Neural progenitor cell (in vitro differentiated cells): ENCODE data around the gene FAM221B. TPM values are rescaled to one million over a fixed set of nuclear protein-coding genes. Genes with fewer than 3 reads are reported as not detected.

Experiments used
- DNase-seq: peaks from one replicate; pipeline ENCODE4 v3.0.0-alpha.2; 2016; ENCODE audit warnings: low spot score
- H2AFZ ChIP-seq: fragments of 200-600 bp; sonication (generic); replicated peaks from 2 replicates; pipeline ENCODE4 v1.6.1; 2016; ENCODE audit warnings: antibody characterized with exemption
- H3F3A ChIP-seq: fragments of 200-600 bp; sonication (generic); 2 replicates; pipeline ENCODE4 v1.6.1; 2016; ENCODE audit warnings: antibody characterized with exemption, low read depth
- H3K27ac ChIP-seq: fragments of 200-600 bp; sonication (generic); 2 replicates; pipeline ENCODE4 v1.5.1; 2016; ENCODE audit warnings: mild to moderate bottlenecking
- H3K27me3 ChIP-seq: fragments of 200-600 bp; sonication (generic); 2 replicates; pipeline ENCODE4 v1.6.1; 2016; ENCODE audit warnings: mild to moderate bottlenecking, moderate library complexity
- H3K36me3 ChIP-seq: fragments of 200-600 bp; sonication (generic); 2 replicates; pipeline ENCODE4 v1.5.1; 2016
- H3K4me1 ChIP-seq: fragments of 200-600 bp; sonication (generic); 2 replicates; pipeline ENCODE4 v1.6.1; 2016; ENCODE audit warnings: mixed run types
- H3K4me2 ChIP-seq: fragments of 200-600 bp; sonication (generic); 2 replicates; pipeline ENCODE4 v1.6.1; 2016
- H3K4me3 ChIP-seq: fragments of 200-600 bp; sonication (generic); 2 replicates; pipeline ENCODE4 v1.5.1; 2016
- H3K79me2 ChIP-seq: fragments of 200-600 bp; sonication (generic); 2 replicates; pipeline ENCODE4 v1.6.1; 2016; ENCODE audit warnings: low read depth
- H3K9ac ChIP-seq: fragments of 200-600 bp; sonication (generic); 2 replicates; pipeline ENCODE4 v1.6.1; 2016
- H3K9me3 ChIP-seq: fragments of 200-600 bp; sonication (generic); 2 replicates; pipeline ENCODE4 v1.5.1; 2016; ENCODE audit warnings: low read depth
- H4K20me1 ChIP-seq: fragments of 200-600 bp; sonication (generic); 2 replicates; pipeline ENCODE4 v1.6.1; 2016; ENCODE audit warnings: low read depth
- H3K27ac Mint-ChIP-seq: 3 replicates; pipeline ENCODE4 v1.8.0; 2021; ENCODE audit warnings: mixed read lengths
- H3K27me3 Mint-ChIP-seq: 2 replicates; pipeline ENCODE4 v1.8.0; 2022; ENCODE audit warnings: low read depth, mild to moderate bottlenecking, inconsistent platforms, moderate library complexity, mixed read lengths; ENCODE audit not compliant: insufficient read depth
- H3K36me3 Mint-ChIP-seq: 3 replicates; pipeline ENCODE4 v1.8.0; 2021; ENCODE audit warnings: mixed read lengths
- H3K4me1 Mint-ChIP-seq: 3 replicates; pipeline ENCODE4 v1.8.0; 2021; ENCODE audit warnings: mixed read lengths
- H3K4me3 Mint-ChIP-seq: 3 replicates; pipeline ENCODE4 v1.8.0; 2021; ENCODE audit warnings: mild to moderate bottlenecking, moderate library complexity, mixed read lengths
- H3K9me3 Mint-ChIP-seq: 3 replicates; pipeline ENCODE4 v1.8.0; 2020; ENCODE audit warnings: mixed read lengths
- CTCF ChIP-seq: fragments of 200-600 bp; sonication (generic); IDR thresholded peaks from 2 replicates; pipeline ENCODE4 v1.5.1; 2017; ENCODE audit warnings: antibody characterized with exemption, mild to moderate bottlenecking
- EZH2 ChIP-seq: fragments of 200-600 bp; sonication (generic); IDR thresholded peaks from 2 replicates; pipeline ENCODE4 v1.6.1; 2017; ENCODE audit warnings: antibody characterized with exemption, mild to moderate bottlenecking, moderate library complexity
- EZH2phosphoT487 ChIP-seq: fragments of 200-600 bp; sonication (generic); IDR thresholded peaks from 2 replicates; pipeline ENCODE4 v1.6.1; 2017; ENCODE audit warnings: antibody characterized with exemption
- small RNA-seq: library from RNA; depleted of rRNA; stranded (forward); fragments of <200 nt; gene quantifications from one replicate; pipeline ENCODE3, GENCODE V24; 2015
- total RNA-seq: library from RNA; depleted of rRNA; stranded (reverse); fragments of >200 nt; gene quantifications from 2 replicates; pipeline ENCODE4 v1.2.3, GENCODE V29; 2015; ENCODE audit warnings: low replicate concordance

FAM221B gene
- total RNA-seq, 1 donor from 2014 or later: not detected

- Histone ChIP-seq H3K27ac (no peak overlapping the region), H3K36me3 (no peaks in the 10 kb centered on the region), H3K4me3 (no peak overlapping the region), H3K9me3 (no peaks in the 10 kb centered on the region), H3K4me2 (no peak overlapping the region), H2AFZ (no peak overlapping the region), H3K79me2 (peaks cover 33% of the 10 kb centered on the region), H3F3A (peaks cover 10% of the 10 kb centered on the region), H3K4me1 (peaks cover 9% of the 10 kb centered on the region), H4K20me1 (peaks cover 29% of the 10 kb centered on the region), H3K9ac (no peak overlapping the region), H3K27me3 (no peaks in the 10 kb centered on the region)
- H3K27ac Mint-ChIP-seq: no peak overlapping the region
- no peaks in the 10 kb centered on the region for H3K27me3 Mint-ChIP-seq
- no peak overlapping the region for H3K4me3 Mint-ChIP-seq
- no peak for TF ChIP-seq EZH2phosphoT487
- no peak for TF ChIP-seq CTCF
- TF ChIP-seq EZH2: no peak
- H3K4me1 Mint-ChIP-seq: no peaks in the 10 kb centered on the region
- H3K36me3 Mint-ChIP-seq: no peaks in the 10 kb centered on the region
- DNase-seq: no peak
- no peaks in the 10 kb centered on the region for H3K9me3 Mint-ChIP-seq
These were observed 61.1 kb downstream of the FAM221B start for GRCh38 chr9:35767458-35767857.

- no peak for TF ChIP-seq EZH2
- TF ChIP-seq CTCF: no peak
- no peak for TF ChIP-seq EZH2phosphoT487
- no peak overlapping the region for H3K4me3 ChIP-seq
- H3K27ac ChIP-seq: no peak overlapping the region
- no peak overlapping the region for H2AFZ ChIP-seq
- no peaks in the 10 kb centered on the region for H3K4me1 Mint-ChIP-seq
- DNase-seq: no peak
- H3K9ac ChIP-seq: no peak overlapping the region
- H3K36me3 Mint-ChIP-seq: no peaks in the 10 kb centered on the region
- no peaks in the 10 kb centered on the region for H3K27me3 Mint-ChIP-seq
- H3K9me3 ChIP-seq: no peaks in the 10 kb centered on the region
- peaks cover 14% of the 10 kb centered on the region for H3F3A ChIP-seq
- peaks cover 35% of the 10 kb centered on the region for H3K79me2 ChIP-seq
- no peak overlapping the region for H3K4me2 ChIP-seq
- H3K4me3 Mint-ChIP-seq: no peak overlapping the region
- no peak overlapping the region for H3K27ac Mint-ChIP-seq
- peaks cover 13% of the 10 kb centered on the region for H3K4me1 ChIP-seq
- H3K27me3 ChIP-seq: no peaks in the 10 kb centered on the region
- peaks cover 30% of the 10 kb centered on the region for H4K20me1 ChIP-seq
- no peaks in the 10 kb centered on the region for H3K9me3 Mint-ChIP-seq
- H3K36me3 ChIP-seq: no peaks in the 10 kb centered on the region
These were observed 61.5 kb downstream of the FAM221B start for GRCh38 chr9:35766997-35767396.

Small RNA genes within 50 kb of the gene (small RNA-seq; reads per million reads assigned to genes)
- gene HINT2: 0.16 reads per million

Other genes with a start within 250 kb of the FAM221B start
- gene TESK1, start 223.5 kb downstream of the FAM221B start, total RNA-seq: 5.2 and 12.4 TPM in 2 replicates
- gene CD72, start 210.3 kb downstream of the FAM221B start, total RNA-seq: 0.56 and 1.4 TPM in 2 replicates
- gene SIT1, start 177.8 kb downstream of the FAM221B start, total RNA-seq: 0.56 and 0.86 TPM in 2 replicates
- gene RMRP, start 170.7 kb downstream of the FAM221B start, total RNA-seq: 1,307 and 2,709 TPM in 2 replicates
- 3.8 and 10.6 TPM in 2 replicates for gene CCDC107, start 170.4 kb downstream of the FAM221B start, total RNA-seq
- gene ARHGEF39, start 163.5 kb downstream of the FAM221B start, total RNA-seq: 13.2 and 31.9 TPM in 2 replicates
- gene CA9, start 154.8 kb downstream of the FAM221B start, total RNA-seq: 0.09 and 0.25 TPM in 2 replicates
- gene TPM2, start 138.8 kb downstream of the FAM221B start, total RNA-seq: 174 and 241 TPM in 2 replicates
- gene TLN1, start 96.5 kb downstream of the FAM221B start, total RNA-seq: 36.7 and 71.5 TPM in 2 replicates
- 27.9 and 30.3 TPM in 2 replicates for gene CREB3, start 96.1 kb downstream of the FAM221B start, total RNA-seq
- 44.8 and 74.5 TPM in 2 replicates for gene GBA2, start 79.5 kb downstream of the FAM221B start, total RNA-seq
- 11.2 and 20.1 TPM in 2 replicates for gene RGP1, start 79.4 kb downstream of the FAM221B start, total RNA-seq
- gene MSMP, start 74.5 kb downstream of the FAM221B start, total RNA-seq: not detected in 2 replicates
- 5.6 and 8.6 TPM in 2 replicates for gene NPR2, start 37.1 kb downstream of the FAM221B start, total RNA-seq
- 1.3 and 1.6 TPM in 2 replicates for gene SPAG8, start 16.5 kb downstream of the FAM221B start, total RNA-seq
- 21.8 and 35.9 TPM in 2 replicates for gene HINT2, start 13.7 kb downstream of the FAM221B start, total RNA-seq
- 4.8 and 11.2 TPM in 2 replicates for gene TMEM8B, start 496 bp upstream of the FAM221B start, total RNA-seq
- gene OR13J1, start 41.7 kb upstream of the FAM221B start, total RNA-seq: not detected in 2 replicates
- gene HRCT1, start 77.5 kb upstream of the FAM221B start, total RNA-seq: not detected in 2 replicates
- 0.22 TPM in 1 of 2 replicates, not detected in the other for gene SPAAR, start 80.8 kb upstream of the FAM221B start, total RNA-seq
- gene OR2S2, start 129.4 kb upstream of the FAM221B start, total RNA-seq: not detected in 2 replicates
- 11.0 and 12.2 TPM in 2 replicates for gene RECK, start 208.2 kb upstream of the FAM221B start, total RNA-seq